Right renal pelvis (tissue), 4 donors: Measurements from ENCODE around the gene CPHXL2. TPM values are rescaled to one million over a fixed set of nuclear protein-coding genes. Genes with fewer than 3 reads are reported as not detected.
A peak's percentile ranks its signal among the peaks of the same experiment; 100 is the strongest.

Experiments
- DNase-seq, 4 donors: peaks; one replicate each; pipeline ENCODE4 v3.0.0-alpha.2; 2013; ENCODE audit warnings: low read depth in 4 of 4, low spot score in 3 of 4, missing footprints in 1 of 4
- polyA plus RNA-seq, 4 donors: library from polyadenylated mRNA; unstranded; fragments of 120-200 nt; gene quantifications; one replicate each; pipeline ENCODE4 v1.2.1, GENCODE V29; 2013; ENCODE audit not compliant: insufficient read length in 4 of 4

CPHXL2 gene
- polyA plus RNA-seq, 4 donors, result 0.05 TPM; not detected in 3

DNA sequence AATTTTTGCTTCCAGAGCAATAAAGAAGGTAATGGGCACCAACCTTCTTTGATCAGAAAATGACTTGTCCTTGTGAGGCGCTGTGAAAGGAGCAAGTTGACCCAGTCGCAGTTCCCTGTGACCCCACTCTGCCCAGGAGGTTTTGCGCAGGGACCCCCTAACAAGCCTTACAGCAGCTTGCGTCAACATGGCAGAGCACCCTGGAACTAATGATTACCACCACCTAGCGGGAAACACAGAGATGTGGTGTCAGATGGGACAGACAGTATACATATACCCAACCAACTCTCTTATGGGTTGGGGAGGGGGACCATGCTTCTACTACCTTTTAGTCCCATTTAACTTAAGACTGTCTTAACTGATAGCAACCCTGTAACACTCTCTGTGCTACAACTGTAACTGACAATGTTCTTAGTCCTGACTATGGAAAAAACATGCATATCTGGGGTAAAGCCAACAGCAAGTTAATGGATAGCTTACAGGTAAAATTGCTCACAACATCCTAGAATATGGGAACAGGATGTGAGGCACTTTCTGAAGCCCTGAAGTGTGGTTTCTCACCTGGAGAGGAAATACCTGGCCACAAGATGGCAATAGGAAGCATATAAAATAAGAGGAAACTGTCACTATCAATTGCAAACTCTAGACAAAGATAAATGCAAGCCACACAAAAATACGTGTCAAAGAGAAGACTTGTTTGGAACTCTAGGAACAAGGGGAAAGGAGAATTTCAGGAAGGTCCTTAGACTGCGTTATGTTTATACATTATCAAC lies 32.4 kb downstream of the CPHXL2 start:
- no peak for DNase-seq

DNA sequence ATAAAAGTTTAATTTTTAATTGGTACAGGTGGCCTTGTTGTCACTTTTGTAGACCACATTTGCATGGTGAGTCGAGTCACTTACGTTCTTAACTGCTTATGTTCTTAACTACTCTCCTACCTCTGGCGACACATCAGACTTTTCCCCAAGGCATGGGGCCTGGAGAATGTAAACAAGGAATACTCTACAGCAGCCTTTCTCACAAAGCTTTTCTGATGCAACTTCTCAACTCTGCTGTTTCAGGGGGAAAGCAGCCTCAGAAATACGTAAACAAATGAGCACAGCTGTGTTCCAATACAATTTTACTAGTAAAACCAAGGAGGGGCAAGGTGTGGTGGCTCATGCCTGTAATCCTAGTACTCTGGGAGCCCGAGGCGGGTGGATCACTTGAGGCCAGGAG lies 36.2 kb downstream of the CPHXL2 start:
- no peak for DNase-seq

DNA sequence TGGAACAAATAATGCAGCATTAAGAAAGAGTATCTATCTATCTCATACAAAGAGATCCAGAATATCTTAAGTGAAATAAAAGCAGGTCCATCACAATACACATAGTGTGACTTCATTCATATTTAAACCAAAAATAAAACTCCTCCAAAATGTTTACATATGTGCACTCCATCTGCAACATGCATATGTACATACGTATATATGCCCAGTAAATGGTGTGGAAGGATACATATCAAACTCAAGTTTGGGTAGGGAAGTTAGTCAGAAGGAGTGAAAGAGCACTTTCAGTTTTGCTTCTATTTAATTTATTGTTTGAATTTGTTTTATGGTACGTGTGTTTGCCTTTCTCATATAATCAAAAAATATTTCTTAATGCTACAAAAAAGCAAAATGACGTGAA lies 41.8 kb downstream of the CPHXL2 start:
- DNase-seq, result no peak

DNA sequence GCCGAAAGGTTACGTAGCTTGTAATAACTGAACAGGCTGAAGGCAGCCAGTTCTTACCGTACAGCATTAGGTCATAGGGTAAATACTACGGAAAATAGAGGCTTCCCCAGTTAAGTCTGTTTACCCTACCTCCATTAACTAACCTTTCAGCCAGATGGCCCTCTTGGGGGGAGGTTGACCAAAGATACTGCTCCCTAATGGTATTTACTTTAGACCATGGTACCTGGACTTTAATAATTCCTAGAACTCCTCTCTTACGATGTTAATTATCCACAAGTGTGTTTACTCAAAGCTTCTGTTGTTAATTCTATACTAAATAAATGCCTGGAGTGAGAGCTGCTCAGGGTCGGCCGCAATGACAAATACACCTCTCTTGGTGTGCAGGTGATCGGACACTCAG lies 44.0 kb downstream of the CPHXL2 start:
- no peak for DNase-seq

DNA sequence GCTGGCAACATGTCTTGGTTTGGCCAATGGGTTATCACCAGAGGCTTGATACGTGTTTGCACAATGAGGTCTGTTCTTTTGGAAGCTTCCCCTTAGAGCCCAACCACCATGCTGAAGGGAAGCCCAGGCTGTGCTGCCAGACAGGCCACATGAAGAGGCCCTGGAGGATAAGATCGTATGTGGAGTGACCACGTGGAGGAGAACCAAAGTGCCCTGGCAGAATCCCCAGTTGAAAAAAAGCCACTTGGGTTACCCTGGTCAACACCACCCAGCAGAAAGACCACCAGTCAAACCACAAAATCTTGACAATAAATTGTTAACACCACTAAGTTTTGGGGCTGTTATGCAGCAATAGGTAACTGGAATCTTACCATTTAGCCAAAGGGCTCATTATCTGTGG lies 46.8 kb downstream of the CPHXL2 start:
- no peak for DNase-seq

DNA sequence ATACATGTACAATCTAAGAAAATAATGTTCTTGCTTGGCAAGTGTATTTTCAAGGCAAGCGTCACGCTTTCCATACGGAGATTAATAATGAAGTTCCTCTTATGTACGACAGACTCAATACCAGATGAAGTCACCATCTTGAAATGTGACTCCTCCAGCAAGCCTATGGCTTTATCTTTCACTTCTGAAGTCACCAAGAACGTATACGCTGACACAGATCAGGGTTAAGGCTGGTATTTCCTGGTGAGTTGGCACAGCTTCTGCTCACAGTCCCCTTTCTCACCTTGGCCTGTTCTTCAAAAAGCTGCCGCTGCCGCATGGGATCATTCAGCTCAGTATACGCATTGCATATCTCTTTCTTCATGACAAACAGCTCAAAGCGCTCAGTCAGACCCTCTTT lies 47.7 kb downstream of the CPHXL2 start:
- DNase-seq, result no peak

DNA sequence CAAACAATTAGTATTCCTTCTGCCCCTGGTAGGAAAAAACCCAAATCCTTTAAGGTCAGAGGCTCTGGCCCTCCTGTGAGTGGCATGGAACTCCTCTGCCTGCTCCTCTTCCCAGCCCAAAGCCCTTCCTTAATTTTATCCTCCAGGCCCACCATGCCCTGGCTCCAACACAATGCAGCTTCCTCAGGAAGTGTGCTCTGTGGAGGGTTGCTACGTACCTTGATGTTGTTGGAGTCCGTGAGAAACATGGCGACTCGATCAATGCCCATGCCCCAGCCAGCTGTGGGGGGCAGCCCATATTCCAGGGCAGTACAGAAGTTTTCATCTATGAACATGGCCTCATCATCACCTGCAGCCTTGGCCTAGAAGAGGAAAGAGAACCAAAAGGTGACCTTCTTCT lies 48.5 kb downstream of the CPHXL2 start:
- no peak for DNase-seq

DNA sequence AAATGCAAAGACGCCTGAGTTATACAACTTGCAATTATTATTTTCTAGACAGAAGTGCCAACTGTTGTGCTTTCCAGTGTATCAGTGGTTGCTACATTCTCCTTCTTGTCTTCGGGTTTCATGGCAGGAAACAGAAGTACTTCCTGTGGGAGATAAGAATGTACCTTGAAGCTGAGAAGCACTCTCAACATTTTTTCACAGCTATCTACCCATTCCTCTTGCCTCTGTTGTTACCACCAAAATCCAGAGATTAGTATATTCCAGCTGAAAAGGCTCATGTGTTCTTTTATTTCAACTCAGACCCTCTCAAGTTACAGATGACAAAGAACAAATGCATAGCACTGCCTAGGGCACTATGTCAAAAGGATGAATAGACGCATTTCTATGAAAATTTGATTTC lies 49.0 kb downstream of the CPHXL2 start:
- no peak for DNase-seq

DNA sequence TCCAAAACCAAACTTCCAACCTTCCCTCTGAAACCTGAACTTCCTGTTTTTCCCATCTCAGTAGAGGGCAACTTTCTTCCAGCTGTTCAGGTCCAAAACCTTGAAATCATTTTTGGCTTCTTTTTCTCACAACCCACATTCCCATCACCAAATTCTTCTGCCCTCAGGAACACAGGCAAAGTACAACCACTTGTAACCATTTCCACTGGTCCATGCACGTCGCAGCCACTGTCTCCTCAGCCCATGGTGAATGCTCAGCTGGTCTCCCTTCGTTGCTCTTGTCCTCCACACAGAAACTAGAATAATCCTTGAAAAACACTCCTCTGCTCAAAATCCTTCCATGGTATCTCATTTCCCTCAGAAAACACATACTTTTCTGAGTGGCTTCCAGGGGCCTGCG lies 50.0 kb downstream of the CPHXL2 start:
- no peak for DNase-seq

DNA sequence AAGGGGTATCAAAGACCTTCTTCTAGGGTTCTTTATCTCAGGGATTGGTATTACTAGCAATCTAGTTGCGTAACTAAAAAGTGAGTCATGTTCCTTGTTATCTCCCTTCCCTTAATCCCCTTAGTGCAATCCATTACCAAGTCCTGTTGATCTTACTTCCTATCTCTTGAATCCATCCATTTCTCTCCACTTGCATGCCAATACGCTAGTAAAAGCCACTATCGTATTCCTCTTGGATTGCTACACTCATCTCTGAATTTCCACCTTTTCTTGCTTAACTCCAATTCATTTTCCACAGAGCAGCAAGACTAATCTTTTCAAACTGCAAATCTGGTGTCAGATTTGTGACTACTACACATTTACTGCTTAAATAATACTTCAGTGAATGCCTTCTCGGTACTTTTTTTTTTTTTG lies 51.9 kb downstream of the CPHXL2 start:
- DNase-seq, result no peak

DNA sequence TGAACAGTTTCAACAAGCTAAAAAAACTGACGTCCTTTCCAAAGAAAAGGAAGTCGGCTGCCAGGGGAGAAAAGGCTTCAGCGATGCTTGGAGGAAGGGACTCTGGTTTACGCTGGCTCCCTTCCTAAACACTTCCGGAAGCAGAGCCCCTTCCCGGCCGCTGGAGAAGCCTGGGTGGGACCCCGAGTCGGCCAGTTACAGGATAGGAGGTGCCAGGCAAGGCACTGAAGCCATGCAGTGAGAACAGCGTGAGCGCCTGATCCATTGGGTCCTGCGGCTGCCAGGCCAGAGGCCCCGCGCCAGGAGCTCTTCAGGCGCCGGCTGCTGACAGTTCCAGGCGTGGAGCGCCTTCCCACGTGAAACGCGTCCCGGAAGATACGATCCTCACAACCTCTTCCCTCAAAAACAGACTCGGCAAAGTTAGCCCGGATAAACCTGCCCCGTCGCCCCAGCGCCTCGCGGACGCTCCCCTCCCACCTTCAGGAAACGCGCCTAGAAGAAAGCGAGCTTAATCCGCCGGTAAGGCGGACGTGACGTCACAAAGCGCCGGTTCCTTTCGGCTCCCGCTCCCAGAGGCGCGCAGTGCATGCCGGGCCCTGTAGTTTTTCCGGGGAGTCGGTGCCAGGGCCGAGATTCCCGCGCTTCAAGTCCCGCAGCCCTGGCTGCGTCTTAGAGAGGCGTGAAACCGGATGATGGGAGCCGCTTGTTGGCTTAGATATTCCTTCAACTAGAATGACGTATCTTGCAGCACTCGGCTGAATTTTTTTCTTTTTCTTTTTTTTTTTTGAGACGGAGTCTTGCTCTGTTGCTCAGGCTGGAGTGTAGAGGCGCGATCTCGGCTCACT lies 53.8 kb downstream of the CPHXL2 start, which contains the start of gene ADAT1:
Gene ADAT1, minus strand, starts transcription at position 521 of the 845 bp plus-strand sequence. CDS start 2,482 bp downstream, outside the sequence.
- peak; percentile 94 to 98 (median 97) for DNase-seq

DNA sequence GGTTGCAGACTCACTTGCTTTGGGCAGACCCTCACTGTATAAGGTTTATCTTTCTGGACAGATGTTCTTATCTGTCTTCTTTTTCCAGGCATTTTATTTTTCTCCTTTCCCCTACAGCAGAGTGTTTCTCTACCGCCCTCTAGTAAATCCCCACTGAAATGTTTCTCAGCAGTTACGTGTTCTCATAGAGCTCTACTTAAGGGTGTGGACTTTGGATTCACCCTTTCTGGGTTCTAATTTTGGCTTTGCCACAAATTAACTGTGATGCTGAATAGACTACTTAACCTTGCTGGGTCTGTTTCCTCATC lies 55.7 kb downstream of the CPHXL2 start:
- DNase-seq, result no peak

DNA sequence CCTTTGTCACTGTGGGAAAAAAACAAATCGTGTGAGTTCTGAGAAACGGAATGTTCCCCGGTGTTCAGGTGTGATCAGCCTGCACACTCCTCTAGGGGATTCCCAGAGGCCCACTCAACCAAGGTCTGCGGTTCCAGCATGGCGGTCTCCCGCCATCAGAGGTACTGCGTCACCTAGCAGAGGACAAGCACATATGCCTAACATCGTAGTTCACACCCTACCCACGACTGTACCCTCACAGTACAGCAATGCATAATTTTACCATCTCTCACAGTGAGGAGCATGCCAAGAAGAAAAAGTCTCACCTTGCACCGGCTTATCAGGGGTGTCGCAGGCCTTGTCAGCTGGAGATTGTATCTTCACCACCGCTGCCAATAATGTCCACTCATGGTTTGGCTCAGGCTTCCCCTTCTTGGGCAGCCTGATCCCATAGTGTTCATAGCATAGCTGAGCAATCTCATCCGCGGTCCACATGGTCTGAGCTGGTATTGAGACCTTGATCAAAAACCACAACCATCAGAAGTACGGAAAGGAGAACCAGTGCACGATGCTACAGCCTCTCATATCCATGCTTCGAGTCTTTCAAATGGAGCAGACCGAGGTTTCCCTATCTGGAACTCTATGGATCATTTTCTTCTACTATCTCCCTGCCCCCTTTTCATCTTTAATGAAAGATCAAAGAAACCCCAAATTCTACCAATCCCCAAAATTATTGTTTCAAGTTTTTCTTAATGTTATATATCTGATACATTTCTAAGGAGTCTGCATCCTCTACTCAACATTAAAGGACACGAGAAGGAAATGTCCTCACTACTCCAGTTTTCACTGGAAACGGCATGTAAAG lies 56.3 kb downstream of the CPHXL2 start:
- no peak for DNase-seq

DNA sequence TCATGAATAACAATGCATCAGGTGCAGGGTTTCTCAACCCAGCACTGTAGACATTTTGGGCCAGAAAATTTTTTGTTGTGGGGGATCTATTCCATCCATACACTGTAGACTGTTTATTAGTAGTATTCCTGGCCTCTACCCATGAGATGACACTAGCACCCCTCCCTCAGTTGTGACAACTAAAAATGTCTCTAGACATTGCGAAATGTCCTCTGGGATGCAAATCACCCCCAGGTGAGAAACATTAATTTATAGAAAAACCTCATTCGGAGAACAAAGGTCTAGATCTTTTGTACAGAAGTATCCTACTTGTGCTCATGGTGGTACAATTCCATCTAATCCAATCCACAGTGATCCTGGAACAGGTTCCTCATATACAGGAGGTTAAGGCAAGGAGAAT lies 58.0 kb downstream of the CPHXL2 start:
- DNase-seq, result no peak

DNA sequence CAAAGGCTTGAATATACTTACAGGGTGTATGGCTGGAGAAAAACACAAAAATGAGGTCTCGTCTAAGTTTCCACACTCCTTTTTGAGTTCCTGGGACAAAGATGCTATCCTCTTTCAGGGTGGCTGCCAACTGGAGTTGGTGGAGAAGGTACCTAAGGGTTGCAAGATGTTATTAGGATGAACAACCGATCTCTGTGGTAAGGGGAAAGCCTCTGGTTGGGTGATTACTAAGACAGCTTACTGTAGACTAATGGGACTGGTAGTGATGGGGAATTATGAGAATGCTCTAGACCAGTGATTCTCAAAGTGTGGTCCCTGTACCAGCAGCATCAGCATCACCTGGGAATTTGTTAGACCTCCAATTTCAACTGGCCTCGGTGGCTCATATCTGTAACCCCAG lies 59.7 kb downstream of the CPHXL2 start:
- DNase-seq, result no peak

DNA sequence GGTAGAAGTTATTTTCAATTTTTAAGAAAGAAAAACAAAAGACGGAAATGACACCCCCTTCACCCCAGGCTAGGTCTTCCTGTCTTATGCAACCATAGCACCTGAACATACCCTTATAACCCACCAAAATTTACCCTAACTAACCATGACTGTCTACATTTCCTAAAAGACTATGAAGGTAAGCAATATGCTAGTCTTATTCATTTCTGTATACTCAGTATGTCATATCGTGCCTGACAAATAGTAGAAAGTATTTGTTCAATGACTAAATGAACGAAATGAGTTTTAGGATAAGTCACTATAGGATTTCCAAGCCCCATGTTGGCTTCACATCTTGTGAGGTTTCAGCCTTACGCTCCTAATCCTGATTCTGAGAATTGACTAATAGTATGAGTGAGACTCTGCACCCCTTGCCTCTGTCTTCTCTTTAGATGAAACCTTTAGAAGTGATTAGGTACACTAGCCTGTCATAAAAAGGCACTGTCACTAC lies 60.2 kb downstream of the CPHXL2 start:
- no peak for DNase-seq

DNA sequence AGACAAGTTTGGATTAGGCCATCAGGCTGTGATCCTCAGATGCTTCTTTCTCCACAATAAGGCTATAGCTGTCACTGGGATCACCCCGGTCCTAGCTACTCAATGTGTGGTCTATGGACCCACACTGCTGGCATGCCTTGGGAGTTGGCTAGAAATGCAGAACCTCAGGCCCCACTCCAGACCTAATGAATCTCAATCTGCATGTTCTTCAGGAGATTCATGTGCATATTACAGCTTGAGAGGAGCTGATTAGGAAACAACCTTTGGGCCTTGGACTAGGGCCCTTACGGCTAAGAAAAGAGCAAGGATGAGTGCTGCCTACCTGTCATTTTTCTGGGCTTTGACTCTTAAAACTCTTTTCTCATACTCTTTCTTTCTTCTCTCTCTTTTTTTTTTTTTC lies 61.2 kb downstream of the CPHXL2 start:
- DNase-seq, result no peak

DNA sequence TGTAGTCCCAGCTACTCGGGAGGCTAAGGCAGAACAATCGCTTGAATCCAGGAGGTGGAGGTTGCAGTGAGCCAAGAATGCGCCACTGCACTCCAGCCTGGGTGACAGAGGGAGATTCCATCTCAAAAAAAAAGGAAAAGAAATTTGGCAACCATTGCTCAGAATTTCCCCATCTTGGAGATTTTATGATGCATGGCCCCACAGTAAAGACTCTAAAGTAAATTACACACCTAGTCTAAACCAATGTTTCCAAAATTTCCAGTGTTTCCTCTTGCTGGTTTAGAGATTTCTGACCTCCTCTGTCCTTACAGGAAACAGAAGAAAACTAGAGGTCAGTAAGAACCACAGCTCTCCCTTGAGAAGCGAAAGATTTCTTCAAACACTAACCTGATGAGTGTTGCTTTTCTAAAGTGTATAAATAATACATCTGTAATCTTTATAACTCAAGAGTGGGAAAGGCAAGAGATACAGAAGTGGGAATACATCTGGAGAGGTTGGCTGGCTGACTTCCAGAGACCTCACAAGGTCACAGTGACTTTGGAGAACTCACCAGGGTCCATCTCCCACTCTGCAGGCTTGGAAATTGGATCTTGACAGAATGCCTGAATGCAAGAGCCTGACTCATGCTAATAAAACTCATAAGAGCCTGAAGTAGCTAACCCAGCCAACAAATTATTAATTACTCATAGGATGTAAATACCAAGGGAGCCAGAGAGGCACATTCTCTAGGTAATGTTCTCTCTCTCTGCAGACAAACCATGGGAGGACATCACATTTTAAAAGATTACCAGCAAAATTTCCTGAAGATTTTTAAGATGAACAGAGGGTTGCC lies 62.5 kb downstream of the CPHXL2 start:
- no peak for DNase-seq
